Adipocyte (in vitro differentiated cells): ENCODE data around the gene KLF13.
A peak's percentile ranks its signal among the peaks of the same experiment; 100 is the strongest.

Source experiments
- DNase-seq: peaks from one replicate; pipeline ENCODE4 v3.0.0-alpha.2; 2015; ENCODE audit warnings: low read depth
- H3K27me3 ChIP-seq: replicated peaks from 2 replicates; pipeline ENCODE4 v1.7.0; 2013; ENCODE audit warnings: mild to moderate bottlenecking, low read length, moderate library complexity; ENCODE audit not compliant: control insufficient read depth, insufficient read depth
- H3K36me3 ChIP-seq: 2 replicates; pipeline ENCODE4 v1.7.0; 2013; ENCODE audit warnings: low read length, mild to moderate bottlenecking, moderate library complexity; ENCODE audit not compliant: control insufficient read depth, insufficient read depth, severe bottlenecking
- H3K4me1 ChIP-seq: 2 replicates; pipeline ENCODE4 v1.7.0; 2013; ENCODE audit warnings: mild to moderate bottlenecking, low read length, moderate library complexity; ENCODE audit not compliant: control insufficient read depth, insufficient read depth
- H3K4me3 ChIP-seq: 2 replicates; pipeline ENCODE4 v1.7.0; 2013; ENCODE audit warnings: mild to moderate bottlenecking, low read length, moderate library complexity
- H3K9ac ChIP-seq: 2 replicates; pipeline ENCODE4 v1.7.0; 2013; ENCODE audit warnings: mild to moderate bottlenecking, low read length, moderate library complexity
- H3K9me3 ChIP-seq: 2 replicates; pipeline ENCODE4 v1.7.0; 2013; ENCODE audit warnings: mild to moderate bottlenecking, low read length, moderate library complexity; ENCODE audit not compliant: control insufficient read depth

Gene KLF13

DNA sequence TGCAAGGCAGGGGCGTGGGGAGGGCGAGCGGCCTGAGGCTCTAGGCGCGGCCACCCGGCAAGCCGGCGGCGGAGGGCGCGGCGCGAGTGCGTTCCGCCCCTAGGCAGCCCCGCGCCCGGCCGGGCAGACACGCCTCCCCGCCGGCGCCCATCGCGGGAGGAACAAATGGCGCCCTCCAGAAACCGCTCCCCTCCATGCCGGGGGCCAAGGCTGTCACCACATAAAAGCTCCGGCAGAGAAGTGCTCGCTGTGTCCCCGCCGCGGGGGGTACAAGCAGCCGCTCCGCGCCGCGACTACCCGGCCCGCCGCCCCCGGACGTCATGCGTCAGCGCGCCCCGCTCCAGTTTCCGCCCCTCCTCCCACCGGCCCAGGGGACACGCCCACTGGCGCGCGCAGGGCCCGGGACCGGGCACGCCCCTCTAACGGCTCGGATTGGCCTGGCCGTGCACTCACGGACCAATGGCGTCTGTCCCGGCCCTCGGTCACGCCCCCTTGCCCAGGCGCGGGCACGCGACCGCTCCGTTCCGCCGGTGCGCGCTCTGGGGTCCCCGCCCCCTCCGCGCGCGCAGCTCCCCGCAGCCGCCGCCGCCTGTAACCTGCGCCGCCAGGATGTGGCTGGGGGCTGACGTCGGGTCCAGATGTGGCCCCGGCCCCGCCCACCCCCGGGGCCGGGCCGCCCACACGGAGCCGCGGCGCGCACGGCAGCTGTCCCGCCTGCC lies at the start of gene KLF13:
TSS of gene KLF13 (plus strand) at position 680 of the 719 bp plus-strand sequence. CDS start 378 bp downstream, outside the sequence.
- H3K36me3 ChIP-seq, result no peaks in the 10 kb centered on the region
- no peaks in the 10 kb centered on the region for H3K27me3 ChIP-seq
- peaks cover 29% of the 10 kb centered on the region for H3K4me1 ChIP-seq
- H3K9ac ChIP-seq, result peak within 1 kb of the TSS; percentile 95
- peak within 1 kb of the TSS; percentile 96 for H3K4me3 ChIP-seq
- peak; percentile 99 for DNase-seq
- peaks cover 4% of the 10 kb centered on the region for H3K9me3 ChIP-seq

DNA sequence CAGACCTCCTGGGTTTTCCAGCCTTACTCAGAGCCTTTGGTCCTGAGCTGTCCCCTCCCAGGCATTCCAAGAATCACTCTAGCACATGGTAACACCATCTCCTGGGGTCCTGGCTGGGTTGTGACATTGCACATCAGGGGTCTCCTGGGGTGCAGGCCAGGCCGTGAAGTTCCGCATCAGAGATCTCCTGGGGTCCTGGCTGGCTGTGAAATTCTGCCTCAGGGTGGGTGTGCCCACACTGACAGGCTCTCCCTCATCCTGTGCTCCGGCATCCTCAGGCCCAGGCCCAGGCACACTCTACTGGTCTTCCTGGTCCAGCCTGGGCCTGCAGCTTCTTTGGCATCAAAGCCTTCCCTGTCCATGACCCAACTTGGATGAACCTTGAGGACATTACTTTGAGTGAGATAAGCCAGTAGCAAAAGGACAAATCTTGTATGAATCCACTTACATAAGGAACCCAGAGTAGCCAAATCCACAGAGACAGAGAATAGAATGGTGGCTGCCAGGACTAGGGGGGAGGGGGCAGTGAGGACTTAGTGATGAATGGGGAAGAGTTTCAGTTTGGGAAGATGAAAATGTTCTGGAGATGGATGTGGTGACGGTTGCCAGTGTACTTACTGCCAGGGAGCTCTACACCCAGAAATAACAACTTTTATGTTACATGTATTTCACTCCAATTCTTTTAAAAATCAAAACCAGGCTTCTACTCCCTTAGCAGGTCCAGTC lies 49.1 kb upstream of the KLF13 start:
- peaks cover 13% of the 10 kb centered on the region for H3K27me3 ChIP-seq
- no peak overlapping the region for H3K4me3 ChIP-seq
- H3K9me3 ChIP-seq, result no peaks in the 10 kb centered on the region
- no peak overlapping the region for H3K9ac ChIP-seq
- H3K36me3 ChIP-seq, result no peaks in the 10 kb centered on the region
- DNase-seq, result no peak
- peaks cover 9% of the 10 kb centered on the region for H3K4me1 ChIP-seq

DNA sequence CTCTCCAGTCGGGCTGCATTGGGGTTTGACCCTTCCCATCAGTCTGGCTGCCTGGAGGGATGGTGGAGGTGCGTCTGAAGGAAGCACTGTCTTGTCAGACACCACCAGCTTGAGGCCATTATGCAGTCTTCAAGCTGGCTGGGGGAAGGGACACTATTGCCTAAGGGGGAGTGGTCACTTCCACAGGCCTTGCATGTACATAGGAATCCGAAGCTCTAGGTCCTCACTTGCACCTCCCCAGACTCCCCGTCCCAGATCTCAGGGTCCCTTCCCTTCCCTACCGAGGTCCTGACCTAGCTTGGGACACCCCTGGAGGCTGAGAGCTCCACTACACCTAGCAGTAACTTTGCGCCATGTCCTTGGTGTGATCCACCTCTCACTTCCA lies 48.6 kb upstream of the KLF13 start:
- DNase-seq, result no peak
- no peaks in the 10 kb centered on the region for H3K9me3 ChIP-seq

DNA sequence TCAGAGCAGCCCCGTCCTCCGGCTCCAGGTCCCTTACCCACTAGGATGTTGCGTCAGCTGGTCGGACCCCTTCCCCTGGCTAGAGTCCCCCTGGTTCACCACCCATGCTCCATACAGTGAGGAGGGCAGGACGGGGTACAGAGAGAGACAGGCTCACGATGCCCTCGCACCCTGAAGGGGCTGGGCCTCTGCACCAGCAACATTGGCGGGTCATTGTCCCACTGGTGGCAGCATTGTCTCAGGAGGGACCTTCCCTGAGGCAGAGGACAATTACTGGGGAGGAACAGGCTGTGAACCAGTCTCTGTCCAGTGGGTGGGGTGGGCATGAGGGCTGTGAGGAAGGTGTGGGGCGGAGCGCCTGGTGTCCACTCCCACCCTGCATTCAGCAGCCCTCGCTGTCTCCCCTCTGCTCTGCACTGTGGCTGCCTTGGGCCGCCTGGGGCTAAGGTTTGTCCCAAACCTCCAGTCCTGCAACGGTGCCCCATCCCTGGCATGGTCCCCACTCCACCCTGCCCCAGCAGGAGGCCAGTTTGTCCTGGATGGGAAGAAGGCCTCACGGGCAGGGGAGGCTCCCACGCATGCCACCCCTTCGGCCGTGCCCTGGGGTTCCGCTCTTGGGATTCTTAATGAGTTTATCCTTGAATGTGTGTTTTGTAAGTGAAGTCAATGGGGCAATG lies 48.0 kb upstream of the KLF13 start:
- no peak overlapping the region for H3K4me3 ChIP-seq
- H3K36me3 ChIP-seq, result no peaks in the 10 kb centered on the region
- peaks cover 9% of the 10 kb centered on the region for H3K4me1 ChIP-seq
- no peak overlapping the region for H3K9ac ChIP-seq
- no peaks in the 10 kb centered on the region for H3K9me3 ChIP-seq
- no peak for DNase-seq
- peaks cover 13% of the 10 kb centered on the region for H3K27me3 ChIP-seq

More for the DNA sequence above, 48.6 kb upstream of the KLF13 start:
- no peak overlapping the region for H3K9ac ChIP-seq
- peaks cover 13% of the 10 kb centered on the region for H3K27me3 ChIP-seq
- no peak overlapping the region for H3K4me3 ChIP-seq
- H3K36me3 ChIP-seq, result no peaks in the 10 kb centered on the region
- peaks cover 9% of the 10 kb centered on the region for H3K4me1 ChIP-seq

DNA sequence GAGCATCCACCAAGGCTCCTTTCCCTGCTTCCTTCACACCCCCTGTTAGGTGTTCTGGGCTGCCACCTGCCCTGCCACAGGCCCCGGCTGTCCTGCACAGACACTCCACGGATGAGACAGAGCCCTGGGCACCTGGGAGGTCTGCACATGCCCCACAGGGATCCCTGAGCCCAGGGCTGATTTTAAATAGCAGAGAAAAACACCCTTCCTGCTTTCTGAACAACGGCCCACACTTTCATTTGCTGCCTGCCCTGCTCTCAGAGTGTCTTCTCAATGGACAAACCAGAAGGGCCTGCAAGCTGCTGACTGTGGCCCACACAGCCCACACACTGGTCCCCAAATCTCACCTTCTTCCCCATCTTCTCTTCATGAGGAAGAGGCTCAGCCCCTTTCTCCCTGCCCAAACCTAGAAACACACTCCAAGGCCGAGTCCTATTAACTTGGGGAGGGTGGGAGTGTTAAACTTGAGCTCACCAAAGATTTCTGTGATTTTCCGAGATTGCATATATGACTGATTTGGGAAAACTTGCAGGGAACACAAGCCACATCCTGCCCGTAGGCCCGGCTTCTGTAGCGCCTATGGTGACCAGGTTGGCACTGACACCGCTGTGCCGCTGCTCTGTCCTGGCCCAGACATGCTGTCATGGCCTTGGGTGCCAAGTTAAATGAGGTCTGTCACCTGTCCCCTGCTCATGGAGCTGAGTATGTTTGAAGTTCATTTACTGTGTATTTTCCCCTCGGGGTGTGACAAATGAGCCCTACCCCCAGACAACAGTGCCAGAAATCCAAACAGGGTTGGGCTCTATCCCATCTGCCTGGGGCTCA lies 47.2 kb upstream of the KLF13 start:
- no peak for DNase-seq
- no peak overlapping the region for H3K9ac ChIP-seq
- H3K4me1 ChIP-seq, result peaks cover 9% of the 10 kb centered on the region

DNA sequence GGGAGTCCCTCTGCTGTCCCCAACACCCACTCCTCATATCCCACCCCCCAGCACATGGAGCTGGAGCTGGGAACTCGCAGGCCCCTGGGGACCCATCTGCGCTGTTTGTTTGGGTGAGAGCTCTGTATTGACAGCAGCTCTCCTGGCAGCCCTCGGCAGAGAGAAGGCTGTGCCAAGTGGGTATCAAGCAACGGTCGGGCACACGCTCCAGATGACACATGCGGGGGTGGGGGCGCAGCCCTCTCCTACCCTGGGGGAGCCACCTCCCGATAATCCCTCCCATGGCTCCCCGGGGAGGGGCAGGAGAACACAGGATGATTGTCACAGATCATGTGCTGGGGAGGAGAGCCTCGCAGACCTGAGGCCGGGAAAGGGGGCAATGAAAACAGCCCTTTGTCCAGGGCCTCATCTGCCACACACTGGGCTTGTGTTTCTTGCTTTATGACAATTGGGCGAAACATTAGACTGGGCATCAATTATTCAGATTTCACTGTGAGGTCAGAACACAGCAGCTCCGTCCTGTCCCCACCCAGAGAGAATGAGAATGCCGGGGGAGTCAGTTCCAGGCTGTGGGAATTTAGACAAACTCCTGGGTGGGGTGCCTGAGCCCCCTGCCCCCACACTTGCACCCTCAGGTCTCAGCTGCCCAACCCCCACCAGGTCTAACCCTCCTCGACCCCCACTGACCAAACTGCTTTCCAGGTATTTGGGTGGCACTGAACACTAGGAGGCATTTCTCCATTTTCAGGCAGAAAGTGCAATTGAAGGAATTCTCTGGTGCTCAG lies 46.4 kb upstream of the KLF13 start:
- Histone ChIP-seq H3K9me3 (no peaks in the 10 kb centered on the region), H3K4me1 (peaks cover 9% of the 10 kb centered on the region), H3K36me3 (no peaks in the 10 kb centered on the region), H3K9ac (no peak overlapping the region), H3K27me3 (peaks cover 9% of the 10 kb centered on the region), H3K4me3 (no peak overlapping the region)
- no peak for DNase-seq

More for the DNA sequence above, 47.2 kb upstream of the KLF13 start:
- H3K36me3 ChIP-seq, result no peaks in the 10 kb centered on the region
- H3K27me3 ChIP-seq, result peaks cover 13% of the 10 kb centered on the region
- H3K4me3 ChIP-seq, result no peak overlapping the region
- no peaks in the 10 kb centered on the region for H3K9me3 ChIP-seq

DNA sequence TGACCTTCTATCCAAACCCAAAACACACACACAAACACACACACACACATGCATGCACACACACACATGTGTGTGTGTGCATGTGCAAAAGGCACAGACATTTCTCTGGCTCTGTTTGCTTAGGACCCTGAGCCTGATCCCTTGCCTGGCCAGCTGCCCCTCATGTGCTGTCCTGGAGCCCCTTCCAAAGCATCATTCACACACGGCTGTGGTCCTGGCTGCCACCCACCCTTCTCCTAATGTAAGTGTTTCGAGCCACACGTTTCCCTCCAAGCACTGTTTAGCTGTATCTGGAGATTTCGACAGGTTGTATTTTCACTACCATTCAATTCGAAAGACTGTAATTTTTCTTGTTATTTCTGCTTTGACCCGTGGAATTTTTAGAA lies 45.8 kb upstream of the KLF13 start:
- H3K9me3 ChIP-seq, result no peaks in the 10 kb centered on the region
- peaks cover 9% of the 10 kb centered on the region for H3K4me1 ChIP-seq
- no peaks in the 10 kb centered on the region for H3K36me3 ChIP-seq
- H3K9ac ChIP-seq, result no peak overlapping the region
- no peak for DNase-seq
- H3K27me3 ChIP-seq, result peaks cover 7% of the 10 kb centered on the region
- no peak overlapping the region for H3K4me3 ChIP-seq

DNA sequence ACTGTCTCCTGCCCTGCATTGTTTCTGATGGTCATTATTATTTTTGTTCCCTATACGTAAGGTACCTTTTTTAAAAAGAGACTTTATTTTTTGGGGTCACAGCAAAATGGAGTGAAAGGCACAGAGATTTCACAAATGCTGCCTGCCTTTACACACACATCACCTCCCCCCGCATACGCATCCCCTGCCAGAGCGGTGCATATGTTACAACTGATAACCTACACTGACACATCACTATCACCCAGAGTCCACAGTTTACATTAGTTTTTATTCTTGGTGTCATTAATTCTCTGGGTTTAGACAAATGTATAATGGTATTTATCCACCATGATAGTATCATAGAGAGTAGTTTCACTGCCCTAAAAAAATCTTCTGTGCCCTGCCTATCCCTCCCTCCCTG lies 43.6 kb upstream of the KLF13 start:
- no peak for DNase-seq
- H3K9me3 ChIP-seq, result peaks cover 10% of the 10 kb centered on the region
- peaks cover 9% of the 10 kb centered on the region for H3K4me1 ChIP-seq
- H3K4me3 ChIP-seq, result no peak overlapping the region
- no peaks in the 10 kb centered on the region for H3K36me3 ChIP-seq
- no peak overlapping the region for H3K9ac ChIP-seq
- no peaks in the 10 kb centered on the region for H3K27me3 ChIP-seq

DNA sequence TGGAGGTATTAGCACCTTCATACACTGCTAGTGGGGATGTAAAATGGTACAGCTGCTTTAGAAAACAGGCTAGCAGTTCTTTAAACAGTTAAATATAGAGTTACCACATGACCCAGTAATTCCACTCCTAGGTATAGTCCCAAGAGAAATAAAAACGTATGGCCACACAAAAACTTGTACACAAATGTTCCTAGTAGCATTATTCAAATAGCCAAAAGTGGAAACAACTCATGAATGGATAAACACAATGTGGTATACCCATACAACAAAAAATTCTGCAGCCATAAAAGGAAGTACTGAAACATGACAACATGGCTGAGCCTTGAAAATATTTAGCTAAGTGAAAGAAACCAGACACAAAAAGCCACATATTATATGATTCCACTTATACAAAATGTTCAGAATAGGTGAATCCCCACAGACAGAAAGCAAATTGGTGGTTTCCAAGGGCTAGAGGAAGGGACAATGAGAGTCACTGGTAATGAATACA lies 40.8 kb upstream of the KLF13 start:
- Histone ChIP-seq H3K27me3 (no peaks in the 10 kb centered on the region), H3K4me1 (peaks cover 2% of the 10 kb centered on the region), H3K4me3 (no peak overlapping the region), H3K9ac (no peak overlapping the region), H3K36me3 (no peaks in the 10 kb centered on the region), H3K9me3 (peaks cover 21% of the 10 kb centered on the region)
- DNase-seq, result no peak

DNA sequence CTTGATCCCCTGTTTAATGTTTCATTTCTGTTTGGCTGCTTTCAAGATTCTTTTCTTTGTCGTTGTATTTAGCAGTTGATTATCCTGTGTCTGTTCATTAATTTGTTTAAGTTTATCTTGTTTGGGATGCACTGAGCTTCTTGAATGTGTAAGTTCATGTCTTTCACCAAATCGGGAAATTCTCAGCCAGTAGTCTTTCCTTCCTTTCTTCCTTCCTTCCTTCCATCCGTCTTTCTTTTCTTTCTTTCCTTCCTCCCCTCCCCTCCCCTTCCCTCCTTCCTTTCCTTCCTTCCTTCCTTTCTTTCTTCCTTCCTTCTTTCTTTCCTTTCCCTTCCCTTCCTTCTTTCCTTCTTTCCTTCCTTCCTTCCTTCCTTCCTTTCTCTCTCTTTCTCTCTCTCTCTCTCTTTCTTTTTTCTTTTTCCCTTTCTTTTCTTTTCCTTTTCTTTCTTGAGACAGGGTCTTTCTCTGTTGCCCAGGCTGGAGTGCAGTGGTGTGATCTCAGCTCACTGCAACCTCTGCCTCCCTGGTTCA lies 35.5 kb upstream of the KLF13 start:
- H3K9me3 ChIP-seq, result peaks cover 21% of the 10 kb centered on the region
- H3K36me3 ChIP-seq, result no peaks in the 10 kb centered on the region
- H3K4me1 ChIP-seq, result no peaks in the 10 kb centered on the region
- H3K27me3 ChIP-seq, result peaks cover 33% of the 10 kb centered on the region
- no peak overlapping the region for H3K9ac ChIP-seq
- no peak for DNase-seq
- no peak overlapping the region for H3K4me3 ChIP-seq
